KOPT-K1 (cell line): Measurements from ENCODE around the gene CEP170B.
"Not testable (repeated sequence)": the region's sequence is repeated elsewhere in the genome, so short reads cannot be mapped to it uniquely, and the experiment has no call there.

Source experiments
- H3K27ac ChIP-seq: fragments of 200-600 bp; sonication (generic); 2 replicates; pipeline ENCODE4 v1.5.1; 2016; ENCODE audit warnings: antibody characterized with exemption, mild to moderate bottlenecking, low read depth, low read length; ENCODE audit not compliant: poor library complexity, severe bottlenecking
- H3K36me3 ChIP-seq: fragments of 200-600 bp; sonication (generic); 2 replicates; pipeline ENCODE4 v1.5.1; 2017; ENCODE audit warnings: antibody characterized with exemption, mild to moderate bottlenecking, low read length, moderate library complexity; ENCODE audit not compliant: insufficient read depth
- H3K9me3 ChIP-seq: fragments of 200-600 bp; sonication (generic); 2 replicates; pipeline ENCODE4 v1.5.1; 2017; ENCODE audit warnings: antibody characterized with exemption, low read length, mild to moderate bottlenecking; ENCODE audit not compliant: insufficient read depth, poor library complexity, severe bottlenecking

Gene CEP170B

GRCh38 chr14:104830781-104831180 lies 34.3 kb upstream of the CEP170B start:
- Histone ChIP-seq H3K9me3 (no peaks in the 10 kb centered on the region), H3K27ac (no peak overlapping the region), H3K36me3 (no peaks in the 10 kb centered on the region)

GRCh38 chr14:104836171-104836935 lies 28.7 kb upstream of the CEP170B start:
- not testable (repeated sequence) for H3K9me3 ChIP-seq, H3K36me3 ChIP-seq, H3K27ac ChIP-seq

- H3K27ac ChIP-seq, result no peak overlapping the region
- no peaks in the 10 kb centered on the region for H3K9me3 ChIP-seq
- no peaks in the 10 kb centered on the region for H3K36me3 ChIP-seq
Observed at GRCh38 chr14:104841730-104842129, 23.3 kb upstream of the CEP170B start.

- Histone ChIP-seq H3K36me3 (no peaks in the 10 kb centered on the region), H3K27ac (no peak overlapping the region)
Observed at GRCh38 chr14:104843006-104843405, 22.1 kb upstream of the CEP170B start.

GRCh38 chr14:104843442-104844305 lies 21.4 kb upstream of the CEP170B start:
- Histone ChIP-seq H3K27ac (no peak overlapping the region), H3K36me3 (no peaks in the 10 kb centered on the region), H3K9me3 (no peaks in the 10 kb centered on the region)

More at GRCh38 chr14:104843006-104843405, 22.1 kb upstream of the CEP170B start:
- H3K9me3 ChIP-seq, result no peaks in the 10 kb centered on the region

- no peaks in the 10 kb centered on the region for H3K36me3 ChIP-seq
- H3K9me3 ChIP-seq, result no peaks in the 10 kb centered on the region
- H3K27ac ChIP-seq, result no peak overlapping the region
Observed at GRCh38 chr14:104844306-104845032, 20.6 kb upstream of the CEP170B start.

- Histone ChIP-seq H3K36me3 (no peaks in the 10 kb centered on the region), H3K9me3 (no peaks in the 10 kb centered on the region), H3K27ac (no peak overlapping the region)
Observed at GRCh38 chr14:104845033-104845666, 19.9 kb upstream of the CEP170B start.

- Histone ChIP-seq H3K9me3 (no peaks in the 10 kb centered on the region), H3K36me3 (no peaks in the 10 kb centered on the region), H3K27ac (no peak overlapping the region)
Observed at GRCh38 chr14:104845834-104846441, 19.1 kb upstream of the CEP170B start.

GRCh38 chr14:104852280-104852663 lies 12.8 kb upstream of the CEP170B start:
- H3K27ac ChIP-seq, result no peak overlapping the region
- no peaks in the 10 kb centered on the region for H3K9me3 ChIP-seq

GRCh38 chr14:104855532-104856090 lies 9.5 kb upstream of the CEP170B start:
- Histone ChIP-seq H3K27ac (no peak overlapping the region), H3K9me3 (no peaks in the 10 kb centered on the region), H3K36me3 (no peaks in the 10 kb centered on the region)

More at GRCh38 chr14:104852280-104852663, 12.8 kb upstream of the CEP170B start:
- H3K36me3 ChIP-seq, result no peaks in the 10 kb centered on the region

GRCh38 chr14:104856157-104856868 lies 8.8 kb upstream of the CEP170B start:
- Histone ChIP-seq H3K27ac (no peak overlapping the region), H3K36me3 (no peaks in the 10 kb centered on the region), H3K9me3 (no peaks in the 10 kb centered on the region)

GRCh38 chr14:104856869-104857860 lies 7.9 kb upstream of the CEP170B start:
- no peaks in the 10 kb centered on the region for H3K36me3 ChIP-seq
- no peaks in the 10 kb centered on the region for H3K9me3 ChIP-seq
- no peak overlapping the region for H3K27ac ChIP-seq

- H3K36me3 ChIP-seq, H3K9me3 ChIP-seq, H3K27ac ChIP-seq: not testable (repeated sequence)
Observed at GRCh38 chr14:104857931-104858330, 7.1 kb upstream of the CEP170B start.
